NCI-H1048 (cell line): ENCODE data around the gene RNF130.

Experiments
- DNase-seq: peaks from one replicate; lab custom pipeline; 2025; lab: John Stamatoyannopoulos, UW

The RNF130 gene

DNA sequence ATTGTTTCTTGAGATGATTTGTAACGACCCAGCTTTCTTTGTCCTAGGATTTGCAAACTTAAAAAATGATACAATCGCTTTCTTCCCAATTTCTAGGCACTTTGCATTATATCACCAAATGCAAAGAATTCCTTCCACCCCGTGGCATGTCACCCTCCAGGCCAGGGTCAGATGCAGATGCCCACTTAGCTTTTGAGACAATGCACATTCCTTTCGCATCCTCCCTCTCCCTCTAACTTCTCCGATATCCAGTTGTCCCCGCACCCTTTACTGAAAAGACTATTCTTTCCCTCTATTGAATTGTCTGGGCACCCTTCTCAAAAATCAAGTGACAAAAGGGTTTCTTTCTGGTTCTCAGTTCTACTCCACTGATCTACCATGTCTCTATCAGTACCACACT, 17.3 kb downstream of the RNF130 start:
- no peak for DNase-seq

DNA sequence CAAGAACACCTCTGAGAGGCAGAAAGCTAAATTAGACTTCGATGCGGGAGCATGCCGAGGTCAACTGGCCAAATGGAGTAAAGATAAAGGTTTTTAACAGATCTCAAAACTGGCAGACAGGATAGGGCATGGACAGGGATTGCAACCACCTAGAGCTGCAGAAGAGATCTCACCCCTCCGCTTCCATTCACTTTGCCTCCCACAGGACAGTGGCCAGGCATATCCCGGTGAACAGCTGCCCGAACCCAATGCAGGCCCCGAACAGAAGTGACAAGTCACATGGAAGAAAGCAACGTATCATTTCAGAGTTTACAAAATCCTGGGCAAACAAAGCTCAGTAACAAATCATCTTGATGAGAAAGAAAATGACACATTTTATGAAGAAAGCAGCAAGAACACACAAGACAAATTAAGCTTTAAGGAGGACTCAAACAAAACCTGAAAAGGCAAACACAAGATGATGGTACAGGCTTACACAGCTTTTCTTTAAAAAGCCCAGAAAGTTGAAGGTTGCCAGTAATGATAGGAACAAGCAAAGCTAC, 18.4 kb downstream of the RNF130 start:
- no peak for DNase-seq

DNA sequence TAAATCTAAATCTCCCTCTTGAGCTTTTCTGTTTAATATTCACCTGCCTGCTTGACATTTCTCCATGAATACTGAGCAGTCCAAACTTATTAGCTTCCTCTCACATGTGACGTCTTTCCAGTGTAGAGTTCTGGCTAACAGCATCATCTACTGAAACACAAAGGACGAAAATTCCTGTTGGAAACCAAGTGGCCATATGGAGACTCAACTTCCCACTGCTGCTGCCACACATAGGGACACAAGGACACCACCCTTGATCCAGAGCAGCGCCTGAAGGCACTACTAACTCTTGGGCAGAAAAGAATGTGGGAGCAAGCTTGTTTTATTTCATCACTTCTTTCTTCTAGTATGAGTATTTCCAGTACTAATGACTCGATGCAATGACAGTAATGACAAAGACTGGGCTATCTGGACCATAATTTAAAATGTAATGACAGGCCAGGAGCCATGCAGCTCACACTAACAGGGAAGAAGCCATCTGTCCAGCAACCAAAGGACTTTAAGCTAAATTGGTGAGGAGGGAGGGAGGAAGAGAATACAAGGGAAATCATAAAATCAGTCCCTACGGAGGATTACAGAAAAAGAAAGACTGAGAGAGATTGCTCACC, 19.2 kb downstream of the RNF130 start:
- DNase-seq = no peak

DNA sequence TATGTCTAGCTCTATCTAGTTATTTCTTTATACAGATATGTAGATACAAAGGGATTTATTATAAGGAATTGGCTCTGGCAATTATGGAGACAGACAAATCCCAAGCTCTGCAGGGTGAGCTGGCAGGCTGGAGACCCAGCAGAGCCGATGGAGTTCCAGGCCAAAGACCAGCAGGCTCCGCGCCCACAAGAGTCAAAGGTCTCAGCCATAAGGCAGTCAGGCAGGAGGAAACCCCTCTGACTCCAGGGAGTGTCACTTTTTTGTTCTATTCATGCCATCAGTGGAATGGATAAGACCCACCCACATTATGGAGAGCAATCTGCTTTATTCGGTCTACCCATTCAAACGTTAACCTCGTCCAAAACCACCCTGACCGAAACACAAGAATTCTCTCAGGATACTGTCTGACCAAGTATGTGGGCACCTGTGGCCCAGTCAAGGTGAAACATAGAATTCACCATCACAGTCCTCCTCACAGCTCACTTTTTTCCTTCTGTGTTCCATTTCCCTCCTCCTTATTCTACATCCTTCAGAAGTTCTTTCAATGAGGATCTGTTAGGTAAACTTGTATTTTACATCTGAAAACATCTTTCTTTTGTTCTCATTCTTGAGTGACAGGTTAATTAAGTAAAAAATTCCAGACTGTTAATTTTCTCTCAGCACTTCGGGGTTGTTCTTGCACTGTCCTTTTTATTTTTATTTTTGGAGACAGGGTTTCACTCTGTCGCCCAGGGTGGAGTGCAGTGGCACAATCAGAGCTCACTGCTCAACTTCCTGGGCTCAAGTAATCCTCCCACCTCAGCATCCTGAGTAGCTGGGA, 21.2 kb downstream of the RNF130 start:
- no peak for DNase-seq

DNA sequence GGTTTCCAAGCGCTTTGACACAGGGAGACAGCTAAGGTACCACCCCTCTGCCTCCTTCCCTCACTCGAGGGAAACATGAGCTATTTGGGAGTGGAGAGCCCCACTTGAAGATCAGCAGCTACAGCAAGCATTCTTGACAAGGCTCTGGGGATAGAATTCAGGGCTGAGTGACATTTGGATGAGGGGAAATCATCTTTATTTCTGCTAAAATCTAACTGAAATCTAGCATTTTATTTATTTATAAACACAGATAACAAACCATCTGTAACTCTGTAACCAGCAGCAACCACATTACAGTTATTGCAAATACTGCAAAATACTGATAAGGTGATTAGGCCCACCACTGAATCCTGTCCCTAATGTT, 22.4 kb downstream of the RNF130 start:
- no peak for DNase-seq

DNA sequence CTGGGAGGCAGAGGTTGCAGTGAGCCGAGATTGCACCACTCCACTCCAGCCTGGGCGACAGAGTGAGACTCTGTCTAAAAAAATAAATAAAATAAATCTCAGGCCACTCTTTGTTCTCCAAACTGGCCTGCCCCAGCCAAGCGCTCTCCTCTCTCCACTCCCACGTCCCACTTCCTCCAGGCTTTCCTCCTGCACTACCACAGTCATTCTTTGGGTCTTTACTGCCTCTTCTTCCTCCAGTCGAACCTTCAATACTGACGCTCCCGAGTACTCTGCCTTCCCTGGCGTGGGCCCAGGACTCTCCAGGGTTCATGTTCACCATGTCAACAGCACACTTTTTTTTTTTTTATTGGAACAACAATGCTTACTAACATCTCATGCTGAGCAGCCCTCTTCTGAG, 23.9 kb downstream of the RNF130 start:
- no peak for DNase-seq

DNA sequence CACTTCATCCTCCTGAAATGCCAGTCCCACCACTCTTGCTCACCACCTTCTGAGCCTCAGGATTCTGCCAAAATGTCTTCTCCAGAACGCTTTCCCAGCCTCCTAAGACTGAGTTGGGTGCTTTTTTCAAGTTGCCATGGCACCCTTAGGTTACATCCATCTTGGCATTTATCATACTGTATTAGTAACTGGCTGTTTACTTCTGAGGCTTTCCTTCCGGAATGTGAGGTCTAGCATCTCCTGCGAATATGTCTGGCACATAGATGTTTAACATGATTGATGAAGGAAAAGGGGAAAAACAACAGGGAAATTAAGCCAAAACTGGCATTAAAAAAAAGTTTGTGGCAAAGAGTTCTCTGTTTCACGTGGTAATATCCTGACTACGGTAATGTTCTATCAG, 24.9 kb downstream of the RNF130 start:
- DNase-seq = no peak

DNA sequence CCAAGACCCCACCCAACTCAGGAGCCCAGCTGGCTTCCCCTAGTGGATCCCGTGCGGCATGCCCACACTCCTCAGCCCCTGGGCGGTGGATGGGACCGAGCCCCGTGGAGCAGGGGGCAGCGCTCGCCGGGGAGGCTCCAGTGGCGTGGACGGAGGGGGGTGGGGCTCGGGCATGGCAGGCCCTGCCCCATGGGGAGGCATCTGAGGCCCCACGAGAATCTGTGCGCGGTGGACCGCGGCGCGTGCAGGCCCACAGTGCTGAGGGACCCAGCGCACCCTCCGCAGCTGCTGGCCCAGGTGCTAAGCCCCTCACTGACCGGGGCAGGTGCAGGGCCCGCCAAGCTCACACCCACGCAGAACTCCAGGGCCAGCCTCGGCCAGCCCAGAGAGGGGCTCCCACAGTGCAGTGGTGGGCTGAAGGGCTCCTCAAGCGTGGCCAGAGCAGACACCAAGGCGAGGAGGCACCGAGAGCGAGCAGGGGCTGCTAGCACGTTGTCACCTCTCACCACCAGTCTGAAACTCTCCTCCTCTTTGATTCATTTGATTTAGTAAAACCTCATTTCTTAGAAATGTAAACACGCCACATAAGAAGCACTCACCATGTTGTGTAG, 25.6 kb downstream of the RNF130 start:
- DNase-seq = no peak

DNA sequence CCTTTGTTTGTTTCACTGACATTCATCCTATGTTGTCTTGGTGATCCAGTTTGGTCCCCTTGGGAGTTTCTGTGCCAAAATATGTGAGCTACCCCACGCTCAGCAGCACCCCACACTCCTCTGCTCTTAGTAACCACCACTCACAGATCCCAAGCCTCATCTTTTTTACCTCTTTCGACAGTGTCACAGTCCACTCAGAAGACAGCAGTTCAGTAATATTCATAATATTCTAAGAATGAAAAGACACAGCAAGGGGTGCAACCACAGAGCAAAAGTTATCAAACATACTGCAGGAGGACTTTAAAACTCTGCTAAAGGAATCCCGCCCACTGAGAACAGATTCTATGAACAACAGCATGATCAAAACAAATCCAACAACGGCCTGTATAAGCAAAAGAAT, 28.2 kb downstream of the RNF130 start:
- no peak for DNase-seq

DNA sequence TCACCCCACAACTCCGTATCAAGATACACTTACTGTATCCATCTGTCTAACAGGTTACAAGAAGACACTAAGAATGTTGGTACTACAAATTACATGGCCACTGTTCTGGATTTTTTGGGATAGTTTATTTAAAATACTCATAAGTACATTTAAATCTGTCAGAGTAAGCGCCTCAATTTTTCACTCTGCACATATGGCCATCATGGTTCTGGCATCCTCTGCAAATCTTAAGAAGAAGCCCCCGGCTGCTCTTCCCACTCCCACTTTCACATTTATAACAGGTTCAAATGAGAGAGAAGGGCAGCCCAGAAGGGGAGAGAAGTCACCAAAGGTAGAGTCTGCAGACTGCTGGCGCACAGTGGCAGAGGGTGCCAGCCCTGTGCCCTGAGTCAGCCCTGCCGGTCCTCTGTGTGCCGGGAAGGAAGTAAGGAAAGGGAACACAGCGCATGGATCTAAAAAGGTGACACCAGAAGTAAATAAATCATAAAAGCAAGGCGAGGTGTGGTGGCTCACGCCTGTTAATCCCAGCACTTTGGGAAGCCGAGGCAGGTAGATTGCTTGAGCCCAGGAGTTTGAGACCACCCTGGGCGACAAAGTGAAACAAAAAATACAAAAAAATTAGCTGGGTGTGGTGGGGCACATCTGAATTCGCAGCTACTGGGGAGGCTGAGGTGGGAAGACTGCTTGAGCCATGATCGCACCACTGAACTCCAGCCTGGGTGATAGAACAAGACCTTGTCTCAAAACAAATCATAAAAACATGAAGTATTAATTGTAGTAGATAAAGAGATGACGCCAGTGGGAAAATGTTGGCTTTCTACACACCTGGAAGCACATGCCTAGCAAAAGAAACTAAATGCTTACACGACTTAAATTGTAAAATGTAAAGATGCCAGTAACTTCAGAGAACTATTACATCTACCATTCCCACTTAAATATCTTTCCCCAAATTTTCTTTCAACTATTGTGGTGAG, 30.0 kb downstream of the RNF130 start:
- DNase-seq = no peak

DNA sequence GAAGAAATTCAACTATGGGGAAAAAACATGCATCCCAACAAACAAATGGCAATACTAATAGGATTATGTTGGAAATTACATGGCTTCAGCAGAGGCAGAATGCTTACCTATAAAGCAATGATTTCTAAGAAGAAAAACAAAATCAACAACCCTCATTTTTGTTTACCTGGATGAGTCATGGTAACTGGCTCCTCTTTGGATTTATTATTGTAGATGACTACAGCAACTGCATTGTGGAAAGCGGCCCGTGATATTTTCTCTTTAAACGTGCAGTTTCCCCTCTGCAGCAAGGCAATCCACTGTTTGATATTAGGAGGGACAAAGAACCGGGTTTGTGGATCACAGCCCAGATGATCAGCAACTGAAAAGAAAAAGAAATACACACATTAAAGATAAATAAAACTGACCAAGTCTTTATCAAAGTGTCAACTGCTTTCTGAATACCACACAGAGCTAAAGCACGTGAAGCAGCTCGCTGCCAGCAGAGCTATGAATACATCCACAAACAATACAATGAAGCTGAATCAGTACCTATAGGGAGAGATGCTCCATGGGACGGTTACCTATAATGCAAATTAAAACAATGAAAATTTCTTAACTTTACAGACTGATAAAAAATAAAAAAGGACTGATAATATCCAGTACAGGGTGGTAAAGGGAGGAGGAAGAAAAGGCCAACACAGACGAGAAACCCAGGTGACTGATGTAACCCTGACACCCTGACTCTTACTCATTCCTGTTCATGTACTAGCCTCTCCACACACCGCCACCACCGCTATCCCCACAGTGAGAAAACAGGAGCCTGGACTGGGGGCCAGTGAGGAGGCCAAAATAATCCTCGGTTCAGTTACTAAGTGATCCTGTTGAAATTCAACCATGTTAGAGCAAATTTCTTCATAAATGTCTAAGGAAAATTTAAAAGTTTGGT, 31.0 kb downstream of the RNF130 start:
- no peak for DNase-seq

DNA sequence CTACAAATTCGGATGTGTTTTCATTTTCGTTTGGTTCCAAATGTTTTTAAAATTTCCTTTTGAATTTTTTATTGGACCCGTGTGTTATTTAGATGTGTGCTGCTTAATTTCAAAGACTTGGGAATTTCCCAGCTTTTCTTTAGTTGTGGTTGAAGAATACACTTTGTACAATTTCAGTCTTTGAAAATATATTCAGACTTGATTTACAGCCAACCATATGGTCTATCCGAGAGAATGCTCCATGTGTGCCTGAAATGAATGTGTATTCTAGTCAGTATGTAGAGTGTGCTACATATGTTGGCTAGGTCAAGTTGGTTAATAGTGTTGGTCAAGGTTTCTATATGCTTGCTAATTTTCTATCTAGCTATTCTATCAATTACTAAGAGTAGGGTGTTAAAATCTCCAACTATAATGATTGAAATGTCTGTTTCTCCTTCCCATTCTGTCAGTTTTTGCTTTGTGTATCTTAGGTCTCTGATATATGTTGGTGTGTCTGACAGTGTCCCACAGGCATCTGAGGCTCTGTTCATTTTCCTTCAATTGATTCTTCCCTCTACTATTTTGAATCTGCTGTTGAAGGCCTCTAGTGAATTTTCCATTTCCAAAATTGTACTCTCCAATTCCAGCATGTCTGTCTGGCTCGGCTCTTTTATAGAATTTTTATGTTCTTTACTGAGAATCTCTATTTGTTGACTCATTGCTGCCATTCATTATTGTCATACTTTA, 36.2 kb downstream of the RNF130 start:
- DNase-seq = no peak

DNA sequence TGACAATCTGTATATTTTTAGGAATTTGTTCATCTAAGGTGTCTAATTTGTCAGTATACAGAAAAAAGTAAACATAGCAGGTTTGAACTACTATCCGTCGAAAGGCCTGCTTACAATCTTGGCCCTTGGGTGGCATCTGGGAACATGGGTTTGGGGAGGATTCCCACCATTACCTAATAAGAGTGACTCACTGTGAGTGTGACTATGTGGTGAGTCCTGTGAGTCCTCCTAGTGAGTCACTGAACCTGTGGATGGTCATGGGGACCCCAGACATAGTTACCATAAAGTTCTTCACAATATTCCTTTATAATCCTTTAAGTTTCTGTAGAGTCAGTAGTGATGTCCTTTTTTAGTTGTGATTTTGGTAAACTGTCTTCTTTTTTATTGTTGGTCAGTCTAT, 37.0 kb downstream of the RNF130 start:
- no peak for DNase-seq

DNA sequence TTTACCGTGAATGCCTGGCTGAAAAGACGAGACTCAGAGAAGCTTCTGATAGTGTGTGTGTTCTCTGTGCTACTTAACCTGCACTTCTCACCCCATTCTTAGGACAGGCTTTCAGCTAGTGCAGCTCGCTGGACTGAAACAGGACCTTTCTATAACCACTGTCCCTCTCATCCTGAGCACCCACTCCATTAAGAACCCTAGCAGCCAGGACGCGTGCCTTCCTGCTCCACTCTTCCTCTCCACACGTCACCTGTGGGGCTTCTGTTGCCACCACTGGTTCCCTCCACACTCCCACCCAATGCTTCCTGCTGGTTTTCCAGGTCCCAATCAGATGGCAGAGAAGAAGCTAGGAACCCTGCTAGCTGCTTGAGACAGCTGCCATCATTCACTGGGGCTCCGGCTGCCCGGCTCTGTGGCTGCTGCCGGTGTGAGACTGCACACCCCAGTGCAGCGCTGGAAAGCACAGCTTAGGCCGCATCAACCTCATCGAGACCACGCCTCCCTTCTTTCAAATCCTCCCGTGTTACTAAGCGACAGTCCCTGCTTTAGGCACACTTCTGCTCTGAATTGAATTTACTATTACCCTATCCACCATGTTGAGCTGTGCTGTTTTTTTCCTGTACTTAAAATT, 44.0 kb downstream of the RNF130 start:
- no peak for DNase-seq

DNA sequence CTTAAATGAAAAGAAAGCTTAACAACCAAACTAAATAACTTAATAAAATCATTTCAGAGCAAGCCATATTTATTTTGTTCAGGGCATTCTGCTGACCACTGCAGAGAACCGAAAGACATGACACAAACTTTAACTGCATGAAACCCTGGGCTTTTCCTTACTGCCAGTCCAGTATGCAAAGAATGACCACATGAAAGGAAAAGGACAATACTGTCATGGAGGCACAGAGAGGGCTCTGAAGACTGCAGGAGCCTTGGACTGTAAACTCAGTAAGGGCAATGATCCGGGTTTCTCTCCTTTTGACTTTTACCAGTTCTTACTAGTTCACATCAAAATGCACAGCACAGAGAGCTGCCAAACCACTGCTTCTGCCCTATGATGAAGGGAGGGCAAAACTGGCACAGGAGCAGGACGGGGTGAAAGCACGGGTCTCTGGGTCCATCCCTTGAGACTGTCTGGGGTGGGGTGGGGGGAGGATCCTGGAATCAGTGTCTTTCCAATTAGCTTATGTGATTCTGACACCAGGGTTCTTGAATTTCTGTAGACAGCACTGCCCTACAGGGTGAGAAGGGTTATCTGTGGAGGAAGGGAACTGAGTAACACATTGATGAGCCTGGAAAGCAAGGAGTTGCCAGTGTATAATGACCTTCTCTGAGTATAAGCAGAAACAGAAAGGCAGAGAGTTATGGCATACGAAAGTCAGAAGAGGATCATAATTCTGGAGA, 44.7 kb downstream of the RNF130 start:
- DNase-seq = no peak

DNA sequence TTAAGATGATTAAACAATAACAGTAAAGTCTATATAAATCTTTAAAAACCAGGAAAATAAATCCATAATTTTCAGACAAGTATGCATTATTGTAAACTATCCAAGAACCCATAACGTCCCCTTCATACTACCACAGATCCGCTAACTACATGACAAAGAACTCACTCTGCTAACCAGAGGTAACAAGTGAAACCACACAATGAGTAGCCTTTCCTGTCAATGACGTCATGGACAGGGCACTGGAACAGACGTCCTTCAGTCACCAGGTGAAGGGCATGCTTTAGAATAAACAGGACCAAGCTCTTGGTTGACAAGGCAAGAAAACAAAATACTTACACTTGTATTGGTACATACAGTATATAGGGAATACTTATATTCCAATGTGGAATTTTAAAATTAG, 45.2 kb downstream of the RNF130 start:
- DNase-seq = no peak

DNA sequence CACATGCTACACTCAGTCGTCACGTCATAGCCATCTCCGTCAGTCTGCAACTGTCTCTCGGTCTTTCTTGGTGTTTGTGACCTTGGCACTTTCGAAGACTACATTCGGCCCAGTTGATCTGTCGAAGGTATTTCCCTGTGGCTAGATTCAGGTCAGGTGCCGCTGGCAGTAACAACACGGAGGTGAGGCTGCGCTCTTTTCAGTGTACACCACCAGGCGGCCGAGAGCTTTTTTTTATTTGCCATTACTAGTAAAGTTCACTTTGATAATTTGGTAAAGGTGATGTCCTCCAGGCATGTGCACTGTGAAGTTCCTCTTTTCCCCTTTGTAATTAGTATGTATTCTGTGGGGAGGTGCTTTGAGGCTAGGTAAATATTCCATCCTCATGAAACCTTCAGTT, 49.7 kb downstream of the RNF130 start:
- no peak for DNase-seq

DNA sequence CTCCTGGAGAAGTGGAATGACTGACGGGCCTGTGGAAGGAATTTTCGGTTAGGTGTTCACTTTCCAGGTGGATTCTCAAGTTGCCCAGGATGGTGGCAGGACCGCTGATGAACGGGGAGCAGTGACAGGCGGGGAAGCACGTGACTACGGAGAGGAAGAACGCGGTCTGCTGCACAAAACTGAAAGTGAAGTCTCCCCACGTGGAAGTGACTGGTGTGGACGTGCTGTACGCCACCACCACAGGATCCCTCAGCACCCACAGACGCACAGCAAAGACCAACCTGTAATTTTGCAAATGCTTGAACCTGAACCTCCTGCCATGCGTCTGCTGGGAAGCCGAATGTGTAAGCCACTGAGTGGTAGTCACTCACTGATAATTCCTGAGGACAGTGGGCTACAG, 51.4 kb downstream of the RNF130 start:
- no peak for DNase-seq
